SW480 (cell line): ENCODE measurements around the gene SPAG9.
"Not testable (repeated sequence)": the region's sequence is repeated elsewhere in the genome, so short reads cannot be mapped to it uniquely, and the experiment has no call there.

ENCODE experiments used
- DNase-seq: peaks from one replicate; pipeline ENCODE4 v3.0.0-alpha.2; 2016; ENCODE audit warnings: low spot score

Gene SPAG9

DNA sequence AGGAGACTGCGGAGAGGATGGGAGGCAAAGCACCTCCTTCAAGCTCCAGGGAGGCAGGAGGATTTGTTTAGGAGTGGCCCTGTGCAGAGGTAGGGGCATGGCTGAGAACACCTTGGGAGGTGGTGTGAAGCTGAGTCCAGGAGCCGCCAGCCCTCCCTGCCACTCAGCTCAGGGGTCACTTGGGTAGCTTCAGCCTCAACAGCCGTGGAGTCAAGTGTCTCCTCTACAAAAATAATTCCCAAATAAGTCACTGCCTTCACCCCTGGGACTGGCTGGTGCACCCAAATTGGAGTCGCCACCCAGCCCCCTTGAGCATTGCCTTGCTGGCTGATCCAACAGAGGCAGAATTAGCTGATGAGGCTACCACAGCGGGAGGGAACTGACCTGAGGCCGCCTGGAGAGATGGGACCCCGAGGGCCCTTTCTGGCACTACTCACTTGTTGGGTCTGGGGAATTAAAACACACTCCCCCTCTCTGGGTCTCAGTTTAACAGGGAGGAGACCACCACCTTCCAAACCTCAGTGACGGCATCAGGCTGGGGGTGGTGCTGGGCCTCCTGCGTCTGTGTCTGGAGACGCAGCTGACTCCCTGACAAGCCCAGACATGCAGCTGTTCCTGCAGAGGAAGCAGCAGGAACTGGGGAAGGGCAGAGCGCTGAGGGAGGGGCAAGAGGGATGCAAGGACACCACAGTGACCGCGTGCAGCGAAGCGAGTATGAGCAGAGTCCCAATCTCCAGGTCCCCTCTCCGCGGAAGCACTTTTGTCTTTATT lies 166.7 kb downstream of the SPAG9 start:
- peak; percentile 60 for DNase-seq

DNA sequence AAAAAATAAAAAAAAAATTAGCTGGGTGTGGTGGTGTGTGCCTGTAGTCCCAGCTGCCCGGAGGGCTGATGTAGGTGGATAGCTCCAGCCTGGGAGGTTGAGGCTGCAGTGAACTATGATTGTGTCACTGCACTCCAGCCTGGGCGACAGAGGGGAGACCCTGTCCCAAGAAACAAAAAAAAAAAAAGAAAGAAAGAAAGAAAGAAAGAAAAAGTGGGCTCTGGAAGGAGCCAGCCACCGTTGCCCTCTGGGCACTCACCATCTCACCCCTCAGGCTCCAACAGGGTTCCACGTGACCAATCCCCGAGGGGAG lies 167.2 kb downstream of the SPAG9 start:
- DNase-seq, result no peak

DNA sequence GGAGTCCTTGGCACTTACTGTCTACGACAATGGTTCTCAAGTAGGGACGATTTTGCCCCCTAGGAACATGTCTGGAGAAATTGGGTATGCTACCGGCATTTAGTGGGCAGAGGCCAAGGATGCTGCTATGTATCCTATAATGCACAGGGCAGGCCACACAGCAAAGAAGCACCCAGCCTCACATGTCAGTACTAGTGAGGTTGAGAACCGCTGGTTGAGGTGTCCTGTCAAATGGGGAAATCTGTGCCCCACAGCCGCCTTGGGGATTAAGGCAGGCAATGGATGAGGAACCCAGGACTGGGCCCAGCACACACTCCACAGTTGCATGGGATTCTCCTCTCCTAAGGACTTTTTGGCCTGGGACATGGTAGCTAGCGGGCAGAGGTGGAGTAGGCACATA lies 167.8 kb downstream of the SPAG9 start:
- no peak for DNase-seq

DNA sequence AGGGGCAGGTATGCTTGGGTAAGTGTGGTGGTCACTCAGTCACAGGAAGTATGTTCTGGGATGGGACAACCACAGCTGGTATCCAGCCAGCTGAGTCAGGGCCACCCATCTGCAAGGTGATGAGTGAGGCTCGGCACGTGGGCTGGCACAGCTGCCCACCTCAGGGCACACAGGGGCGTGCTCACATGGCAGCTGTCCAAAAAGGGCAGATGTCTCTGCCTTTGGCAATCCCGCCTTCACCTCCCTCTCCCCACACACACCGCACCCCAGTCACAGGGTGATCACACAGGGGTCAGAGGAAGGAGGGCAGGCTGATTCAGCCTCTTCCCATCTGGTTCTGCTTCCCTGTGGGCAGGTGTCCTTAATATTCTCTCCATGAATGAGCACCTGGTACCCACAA lies 168.7 kb downstream of the SPAG9 start:
- DNase-seq, result peak; percentile 71

DNA sequence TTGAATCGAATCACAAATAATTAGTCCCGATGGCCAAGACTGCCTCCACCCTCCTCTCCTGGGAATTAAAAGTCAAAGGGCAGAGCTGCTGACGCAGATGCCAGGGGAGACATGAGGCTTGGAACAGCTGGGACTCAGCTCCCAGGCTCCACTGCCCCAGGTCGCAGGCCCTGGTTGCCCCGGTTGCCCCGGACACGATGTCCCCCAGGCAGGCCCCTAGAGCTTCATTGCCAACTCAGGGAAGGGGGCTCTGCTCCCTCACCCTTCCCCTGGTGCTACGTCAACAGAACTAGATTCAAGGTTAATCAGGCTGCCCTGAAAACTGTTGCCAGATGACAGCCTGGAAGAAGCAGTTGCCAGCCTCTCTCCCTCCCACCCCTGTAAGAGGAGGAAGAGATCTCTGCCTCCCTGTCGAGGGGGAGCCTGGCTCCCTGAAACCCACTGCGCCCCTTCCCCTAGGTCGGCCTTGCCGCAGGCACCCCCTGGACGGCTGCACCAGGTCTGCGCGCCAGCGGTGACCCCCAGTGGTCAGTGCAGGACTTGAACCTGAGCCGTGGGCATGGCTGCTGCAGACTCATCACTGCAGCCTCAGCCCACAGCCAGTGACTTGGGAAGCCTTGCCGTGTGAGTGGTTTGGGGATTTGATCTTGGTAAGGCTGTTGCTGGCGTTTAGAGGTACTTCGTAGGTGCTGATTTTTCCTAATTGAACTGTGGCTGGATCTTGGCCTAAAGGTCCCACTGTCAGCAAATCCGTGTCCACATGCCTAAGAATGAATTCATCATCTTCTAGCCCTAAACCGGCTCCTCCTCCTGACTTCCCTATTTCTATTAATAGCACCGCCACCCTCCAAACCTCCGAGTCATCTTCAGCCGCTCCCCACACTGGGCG lies 170.4 kb downstream of the SPAG9 start:
- peak; percentile 77 for DNase-seq

DNA sequence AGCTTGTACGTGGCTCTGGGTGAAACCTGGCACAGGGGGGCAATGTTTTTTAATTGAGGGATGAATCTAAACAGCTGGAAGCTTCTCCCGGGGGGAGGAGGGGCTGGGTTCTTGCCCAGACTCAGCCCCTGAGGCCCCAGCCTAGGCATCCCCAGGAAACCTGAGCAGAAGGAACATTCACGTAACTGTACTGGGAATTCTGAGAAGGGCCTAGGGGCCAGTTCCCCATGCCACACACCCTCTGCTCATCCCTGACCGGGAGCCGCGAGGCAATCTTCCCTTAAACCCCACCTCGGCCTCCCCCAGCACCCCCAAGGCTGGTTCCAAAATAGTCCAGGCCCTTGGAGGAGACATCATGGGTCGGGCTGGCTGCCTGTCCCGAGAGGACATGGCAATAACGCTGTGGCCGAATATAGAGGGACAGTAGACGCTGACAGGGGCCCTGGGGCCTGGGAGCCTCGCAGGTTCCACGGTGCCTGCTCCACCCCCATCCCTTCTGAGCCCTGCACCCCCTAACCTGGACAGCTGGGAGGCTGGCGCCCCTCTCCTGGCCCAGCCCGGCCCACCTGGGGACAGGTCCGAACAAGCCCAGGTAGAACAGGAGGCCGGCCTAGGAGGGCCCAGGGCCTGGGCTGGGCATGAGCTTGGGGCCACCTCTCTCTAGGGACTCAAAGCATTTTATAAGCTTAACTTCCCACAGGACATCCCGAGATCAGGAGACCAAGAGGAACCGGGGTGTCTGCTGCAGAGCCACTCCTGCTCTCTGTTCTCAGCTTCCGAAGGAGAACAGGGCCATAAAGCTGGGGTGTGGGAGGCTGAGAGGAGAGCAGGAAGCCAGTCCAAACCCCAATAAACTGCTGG lies 171.3 kb downstream of the SPAG9 start:
- DNase-seq, result peak; percentile 36

DNA sequence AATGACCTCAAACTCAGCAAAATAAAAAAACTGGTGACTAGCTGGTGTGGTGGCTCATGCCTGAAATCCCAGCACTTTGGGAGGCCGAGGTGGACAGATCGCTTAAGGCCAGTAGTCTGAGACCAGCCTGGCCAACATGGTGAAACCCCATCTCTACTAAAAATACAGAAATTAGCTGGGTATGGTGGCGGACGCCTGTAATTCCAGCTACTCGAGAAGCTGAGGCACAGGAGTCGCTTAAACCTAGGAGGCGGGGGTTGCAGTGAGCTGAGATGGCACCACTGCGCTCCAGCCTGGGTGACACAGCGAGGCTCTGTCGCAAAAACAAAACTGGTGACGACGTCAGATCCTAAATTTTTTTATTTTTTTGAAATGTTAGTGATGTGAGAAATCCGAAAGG lies 172.0 kb downstream of the SPAG9 start:
- no peak for DNase-seq

DNA sequence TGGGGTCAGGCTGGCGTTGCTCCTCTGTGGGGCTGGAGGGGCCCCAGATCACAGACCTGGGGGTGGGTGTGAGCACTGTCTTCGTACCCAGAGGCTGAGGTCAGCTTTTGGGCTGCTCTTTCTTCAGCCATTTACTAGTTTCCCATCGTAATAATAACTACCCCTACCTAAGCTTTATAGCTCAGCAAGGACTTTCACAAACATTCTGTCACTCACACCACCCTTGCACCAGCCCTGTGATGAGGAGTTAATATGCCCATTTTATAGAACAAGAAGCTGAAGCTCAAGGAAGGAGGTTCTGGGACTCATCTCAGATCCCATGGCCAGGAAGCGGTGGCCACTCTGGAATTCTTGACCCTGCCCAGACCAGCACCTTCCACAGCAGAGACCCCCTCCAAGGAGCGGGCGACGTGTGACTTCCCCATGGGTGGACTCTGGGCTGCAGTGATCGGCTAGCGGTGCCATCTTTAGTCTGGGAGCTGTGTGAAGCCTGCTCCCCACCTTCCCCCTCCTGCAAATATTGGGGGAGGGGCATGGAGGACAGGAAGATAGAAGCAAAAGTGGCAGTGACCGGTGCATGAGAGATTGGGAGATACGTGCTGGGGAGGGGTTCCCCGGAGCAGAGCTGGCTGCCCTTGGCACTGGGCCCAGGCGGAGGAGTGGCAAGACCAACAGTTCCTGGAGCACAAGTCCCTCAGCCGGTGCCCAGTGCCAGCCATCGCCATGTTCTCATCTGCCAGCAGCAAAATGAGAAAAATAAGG lies 172.7 kb downstream of the SPAG9 start:
- DNase-seq, result no peak

DNA sequence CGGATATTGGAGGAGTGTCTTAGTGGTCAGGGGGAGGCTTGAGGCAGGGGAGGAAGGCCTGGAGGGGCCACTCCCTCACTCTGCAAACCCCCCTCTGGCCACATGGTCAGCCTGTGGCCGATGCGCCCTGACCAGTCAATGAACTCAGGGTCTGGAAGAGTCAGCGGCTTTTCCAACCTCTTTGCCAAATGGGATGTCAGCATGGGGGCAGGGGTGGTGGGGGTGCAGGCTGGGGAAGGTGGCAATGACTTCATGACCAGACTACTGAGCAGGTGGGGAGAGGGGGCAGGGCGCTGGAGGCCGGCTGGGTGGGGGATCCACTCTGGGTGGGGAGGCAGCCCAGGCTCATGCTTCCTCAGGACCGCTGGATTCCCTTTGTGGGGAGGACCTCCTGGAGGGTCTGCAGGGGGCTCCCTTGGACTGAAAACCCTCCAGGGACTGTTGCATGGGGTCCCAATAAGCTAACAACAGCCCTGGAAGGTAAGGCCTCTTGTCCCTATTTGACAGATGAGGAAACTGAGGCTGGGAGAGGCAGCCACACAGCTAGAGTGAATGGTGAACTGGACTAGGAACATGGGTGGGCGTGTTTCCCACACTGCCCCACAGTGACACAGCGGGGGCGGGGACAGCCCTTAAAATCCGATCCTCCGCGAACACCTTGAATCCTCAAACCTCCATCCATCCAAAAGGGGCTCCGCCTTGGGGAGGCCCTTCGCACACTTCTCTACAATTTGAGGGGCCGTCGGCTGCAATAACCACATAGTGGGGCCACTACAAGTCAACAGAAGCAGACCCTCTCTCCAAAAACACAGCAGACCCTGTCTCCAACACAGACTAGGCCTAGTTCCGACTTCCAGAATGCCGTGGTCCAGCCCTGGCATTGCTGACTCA lies 173.5 kb downstream of the SPAG9 start:
- DNase-seq, result no peak

DNA sequence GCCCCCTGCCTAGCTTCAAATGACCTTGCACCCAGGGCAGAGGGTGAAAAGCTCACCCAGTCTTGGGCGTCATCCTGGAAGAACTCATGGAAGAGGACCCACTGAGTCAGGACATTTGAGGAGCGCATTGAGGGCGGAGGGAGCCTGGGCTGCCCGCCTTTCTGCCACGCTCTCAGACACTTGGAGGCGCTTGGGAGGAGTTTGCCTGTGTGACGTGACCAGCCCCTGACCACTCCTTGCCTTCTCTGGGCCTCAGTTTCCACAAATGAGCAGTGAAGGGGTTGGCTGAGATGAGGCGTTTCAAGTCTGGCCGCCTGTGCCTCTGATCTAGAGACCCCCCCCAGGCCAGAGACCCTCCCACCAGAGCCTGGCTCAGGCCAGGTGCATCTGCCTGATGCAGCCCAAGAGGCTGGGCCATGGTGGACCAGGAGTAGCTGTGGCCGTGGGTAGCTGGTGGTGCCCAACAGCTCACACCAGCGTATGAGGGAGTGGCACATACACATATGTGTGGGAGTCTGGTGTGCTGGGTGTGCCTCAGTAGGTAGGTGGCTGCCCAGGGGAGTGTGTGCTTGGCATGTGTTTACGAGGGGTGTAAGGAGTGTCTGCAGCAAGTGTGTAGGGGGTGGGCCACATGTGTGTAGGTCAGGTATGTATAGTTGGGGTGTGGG lies 174.3 kb downstream of the SPAG9 start:
- DNase-seq, result no peak

DNA sequence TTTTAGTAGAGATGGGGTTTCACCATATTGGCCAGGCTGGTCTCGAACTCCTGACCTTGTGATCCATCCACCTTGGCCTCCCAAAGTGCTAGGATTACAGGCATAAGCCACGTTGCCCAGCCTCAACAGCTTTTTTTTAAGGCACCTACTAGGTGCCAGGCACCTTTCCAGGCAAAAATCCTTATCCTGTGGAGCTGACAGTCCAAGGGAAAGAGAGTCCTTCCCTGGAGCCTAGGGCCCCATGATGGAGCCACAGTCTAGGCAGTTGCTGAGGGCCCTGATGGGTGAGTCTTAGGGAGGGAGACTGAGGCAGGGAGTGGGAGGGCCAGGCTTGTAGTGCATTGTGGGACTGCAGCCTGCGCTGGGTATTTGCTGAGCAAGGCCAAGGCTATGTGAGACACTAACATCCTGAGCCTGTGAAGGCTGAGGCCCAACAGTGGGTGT lies 174.9 kb downstream of the SPAG9 start:
- DNase-seq, result no peak

DNA sequence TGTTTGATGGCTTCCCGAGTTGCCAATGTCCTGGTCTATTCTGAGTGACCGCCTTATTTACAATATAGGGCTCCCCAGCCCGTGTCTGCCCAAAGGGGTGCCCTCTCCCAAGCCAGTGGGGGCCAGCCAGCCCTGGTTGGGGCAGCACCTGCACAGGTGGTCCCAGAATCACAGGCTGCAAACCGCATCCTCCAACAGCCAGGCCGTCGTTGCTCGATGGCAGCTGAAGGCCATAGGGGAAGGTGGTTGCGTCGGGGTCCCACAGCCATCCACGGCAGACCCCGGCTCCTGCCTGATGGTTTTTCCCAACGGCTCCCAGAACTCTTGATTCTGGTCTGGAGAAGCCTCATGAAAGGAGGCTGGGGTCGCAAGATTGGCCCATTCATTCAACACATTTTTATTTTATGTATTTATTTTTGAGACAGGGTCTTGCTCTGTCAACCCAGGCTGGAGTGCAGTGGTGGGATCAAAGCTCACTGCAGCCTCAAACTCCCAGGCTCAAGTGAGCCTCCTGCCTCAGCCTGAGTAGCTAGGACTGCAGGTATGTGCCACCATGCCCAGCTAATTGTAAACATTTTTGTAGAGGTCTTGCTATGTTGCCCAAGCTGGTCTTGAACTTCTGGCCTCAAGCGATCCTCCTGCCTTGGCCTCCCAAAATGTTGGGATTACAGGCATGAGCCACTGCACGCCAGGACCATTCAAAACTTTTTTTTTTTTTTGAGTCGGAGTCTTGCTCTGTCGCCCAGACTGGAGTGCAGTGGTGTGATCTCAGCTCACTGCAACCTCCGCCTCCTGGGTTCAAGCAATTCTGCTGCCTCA lies 175.6 kb downstream of the SPAG9 start:
- DNase-seq, result no peak

DNA sequence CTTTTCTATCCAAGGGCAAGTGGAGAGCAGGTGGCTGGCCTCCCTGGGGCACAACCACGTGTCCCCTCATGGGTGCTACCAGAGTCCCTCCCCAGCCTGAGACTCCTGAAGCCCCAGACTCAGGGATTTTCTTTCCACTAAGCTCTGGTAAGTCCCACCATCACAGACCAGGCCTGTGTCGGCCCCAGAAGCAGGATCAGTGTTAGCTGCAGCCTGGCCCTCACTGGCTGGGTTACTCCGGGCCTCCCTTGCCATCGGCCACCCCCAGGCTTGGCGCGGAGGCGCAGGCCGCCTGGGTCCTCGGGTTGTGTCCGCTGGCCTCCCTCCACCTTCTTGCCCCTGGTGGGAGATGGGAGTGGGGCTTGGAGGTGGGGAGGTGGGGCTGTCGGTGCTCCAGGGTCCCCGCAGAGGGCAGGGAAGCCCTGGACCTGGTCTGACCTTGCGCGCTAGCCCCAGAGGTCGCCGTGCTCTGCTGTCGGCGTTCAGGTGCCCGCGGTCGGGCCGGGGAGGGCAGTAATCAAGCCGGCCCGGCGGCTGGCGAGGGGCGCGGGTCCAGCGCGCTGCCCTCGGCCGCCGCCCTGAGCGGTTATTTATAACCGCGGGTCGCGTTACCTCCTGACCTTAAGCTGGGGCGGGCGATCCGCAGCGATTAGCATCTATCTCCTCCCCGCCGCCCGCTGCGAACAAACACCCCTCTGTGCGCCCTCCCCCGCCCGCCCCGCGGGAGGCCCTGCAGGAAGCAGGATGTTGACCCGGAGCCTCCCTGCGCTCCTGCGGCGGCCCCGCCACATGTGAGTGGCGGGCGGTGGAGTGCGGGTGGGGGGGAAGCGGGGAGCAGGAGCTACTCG lies 176.4 kb downstream of the SPAG9 start:
- DNase-seq, result peak; percentile 92

DNA sequence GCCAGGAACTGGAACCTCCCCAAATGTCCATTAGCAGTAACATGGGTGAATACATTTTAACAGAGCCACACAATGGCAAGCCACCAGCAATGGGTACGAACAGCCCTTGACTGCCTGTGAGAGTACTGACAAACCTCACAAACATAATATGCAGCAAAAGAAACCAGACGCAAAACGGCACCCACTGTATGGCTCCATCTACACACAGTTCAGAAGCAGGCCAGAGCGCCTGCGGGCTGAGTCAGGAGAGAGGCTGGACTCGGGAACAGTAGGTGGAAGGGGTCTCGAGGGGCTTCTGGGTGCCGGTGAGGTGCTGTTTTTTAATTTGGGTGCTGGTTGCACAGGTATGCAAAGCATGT lies 177.1 kb downstream of the SPAG9 start:
- no peak for DNase-seq

DNA sequence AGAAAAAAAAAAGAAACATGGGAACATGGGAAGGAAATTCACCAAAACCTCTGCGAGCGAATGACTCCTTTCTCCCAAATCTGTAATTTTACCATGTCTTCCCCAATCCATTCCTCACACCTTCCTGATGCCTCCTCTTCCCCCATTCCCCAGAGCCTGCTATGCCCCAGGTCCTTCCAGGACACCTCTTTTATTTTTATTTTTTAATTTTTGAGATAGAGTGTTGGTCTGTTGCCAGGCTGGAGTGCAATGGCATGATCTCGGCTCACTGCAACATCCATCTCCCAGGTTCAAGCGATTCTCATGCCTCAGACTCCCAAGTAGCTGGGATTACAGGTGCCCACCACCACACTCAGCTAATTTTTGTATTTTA lies 179.0 kb downstream of the SPAG9 start:
- DNase-seq, result not testable (repeated sequence)

DNA sequence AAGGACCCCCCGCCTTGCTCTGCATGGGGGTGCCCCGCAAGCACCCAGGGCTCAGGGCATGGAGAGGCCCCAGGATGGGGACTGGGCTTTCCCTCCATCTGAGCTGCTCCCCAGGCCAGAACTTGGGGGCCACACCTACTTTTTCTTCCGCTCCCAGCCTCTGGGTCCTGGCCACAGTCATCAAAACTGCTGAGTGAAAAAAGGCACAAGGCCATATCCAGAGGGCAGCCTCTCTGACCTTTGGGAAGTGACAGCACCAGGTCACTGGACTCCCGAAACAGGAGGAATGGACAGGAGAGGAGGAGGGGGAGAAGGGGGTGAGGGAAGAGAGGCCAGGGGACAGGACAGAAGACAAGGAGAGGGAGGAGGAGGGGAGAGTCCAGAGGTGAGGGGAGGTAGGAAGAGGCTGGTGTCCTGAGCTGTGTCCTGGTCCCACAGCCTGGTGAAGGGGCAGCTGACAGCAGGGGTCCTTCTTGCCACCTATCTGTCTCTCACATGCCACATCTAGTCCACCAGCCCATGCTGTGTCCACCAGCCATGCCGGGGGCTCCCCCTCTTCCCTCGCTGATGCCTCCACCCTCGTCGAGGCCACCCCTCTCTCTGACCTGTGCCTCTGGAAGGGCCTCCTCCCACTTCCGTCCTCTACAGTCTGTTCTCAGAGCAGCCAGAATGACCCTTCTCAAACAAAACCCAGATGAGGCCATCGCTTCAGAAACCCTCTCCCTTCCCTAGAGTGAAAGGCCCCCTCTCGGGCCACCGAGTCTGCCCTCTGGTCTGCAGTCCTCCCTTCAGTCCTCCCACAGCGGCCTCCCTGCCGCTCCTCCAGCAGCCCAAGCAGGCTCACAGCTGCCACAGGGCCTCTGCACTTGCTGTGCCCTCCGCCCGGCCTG lies 180.6 kb downstream of the SPAG9 start:
- no peak for DNase-seq

DNA sequence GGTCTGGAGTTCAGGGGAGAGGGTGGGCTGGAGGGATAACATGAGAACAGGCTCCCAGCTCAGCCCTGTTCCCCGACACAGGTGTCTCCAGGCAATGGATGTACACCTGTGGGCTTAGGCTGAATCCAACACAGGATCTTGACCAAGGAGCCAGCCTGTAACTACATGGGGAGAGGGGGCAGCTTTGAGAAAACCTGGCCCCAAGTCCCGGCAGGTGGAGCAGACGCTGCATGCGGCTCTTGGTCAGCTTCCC lies 181.2 kb downstream of the SPAG9 start:
- no peak for DNase-seq
